ENCODE data around the gene ZNF615.
A peak's percentile ranks its signal among the peaks of the same experiment; 100 is the strongest.

ZNF615 gene

DNA sequence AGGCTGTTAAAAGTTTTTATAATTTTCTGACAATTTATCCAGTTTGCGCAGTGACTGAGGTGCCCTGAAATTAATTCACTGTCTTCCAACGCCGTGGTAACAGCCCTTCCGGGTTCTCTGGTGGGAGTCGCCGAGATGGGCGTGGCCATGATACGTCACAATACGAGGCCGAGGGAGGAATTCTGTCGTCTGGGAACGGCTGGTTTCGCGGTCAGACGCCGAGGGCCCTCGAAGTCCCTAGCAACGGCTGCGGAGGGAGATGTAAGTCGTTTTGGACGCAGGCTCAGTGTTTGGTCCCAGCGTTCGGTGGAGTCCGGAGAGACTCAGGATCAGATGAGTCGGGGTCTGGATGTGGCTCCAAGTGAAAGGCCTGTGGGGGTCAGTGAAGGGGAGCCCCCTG, 59.0 kb downstream of the ZNF615 start:
- no peak for DNase-seq (ENCODE audit: low spot score)
- Histone ChIP-seq H3K27ac (peak overlapping the region in 1 of 2 donors; percentile 31), H3K4me3 (peak overlapping the region; percentile 52)
- TF ChIP-seq, protein P1, sequence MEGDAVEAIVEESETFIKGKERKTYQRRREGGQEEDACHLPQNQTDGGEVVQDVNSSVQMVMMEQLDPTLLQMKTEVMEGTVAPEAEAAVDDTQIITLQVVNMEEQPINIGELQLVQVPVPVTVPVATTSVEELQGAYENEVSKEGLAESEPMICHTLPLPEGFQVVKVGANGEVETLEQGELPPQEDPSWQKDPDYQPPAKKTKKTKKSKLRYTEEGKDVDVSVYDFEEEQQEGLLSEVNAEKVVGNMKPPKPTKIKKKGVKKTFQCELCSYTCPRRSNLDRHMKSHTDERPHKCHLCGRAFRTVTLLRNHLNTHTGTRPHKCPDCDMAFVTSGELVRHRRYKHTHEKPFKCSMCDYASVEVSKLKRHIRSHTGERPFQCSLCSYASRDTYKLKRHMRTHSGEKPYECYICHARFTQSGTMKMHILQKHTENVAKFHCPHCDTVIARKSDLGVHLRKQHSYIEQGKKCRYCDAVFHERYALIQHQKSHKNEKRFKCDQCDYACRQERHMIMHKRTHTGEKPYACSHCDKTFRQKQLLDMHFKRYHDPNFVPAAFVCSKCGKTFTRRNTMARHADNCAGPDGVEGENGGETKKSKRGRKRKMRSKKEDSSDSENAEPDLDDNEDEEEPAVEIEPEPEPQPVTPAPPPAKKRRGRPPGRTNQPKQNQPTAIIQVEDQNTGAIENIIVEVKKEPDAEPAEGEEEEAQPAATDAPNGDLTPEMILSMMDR (IDR thresholded peaks at IDR 0.05): no peak

DNA sequence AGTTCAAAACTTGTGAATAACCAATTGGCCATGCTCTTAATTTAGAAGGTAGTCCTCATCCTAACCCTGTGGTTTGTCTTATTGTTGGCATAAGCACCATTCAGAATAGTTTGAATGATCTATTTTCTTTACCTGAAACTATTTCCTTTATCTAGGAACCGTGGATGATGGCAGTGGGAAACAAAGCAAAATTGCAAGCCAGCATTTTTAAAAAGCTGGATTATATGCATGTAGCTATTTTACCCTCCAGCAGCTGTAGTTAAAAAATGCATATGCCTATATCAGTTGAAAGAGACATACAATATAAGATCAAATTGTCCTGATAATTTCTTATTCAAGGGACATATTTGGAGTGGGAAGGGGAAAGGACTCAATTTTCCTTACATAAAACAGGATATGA, 61.4 kb downstream of the ZNF615 start:
- Histone ChIP-seq H3K4me3 (no peak overlapping the region), H3K27ac (no peak overlapping the region)
- TF ChIP-seq, protein P1 (IDR thresholded peaks at IDR 0.05): no peak
- no peak for DNase-seq (ENCODE audit: low spot score)

DNA sequence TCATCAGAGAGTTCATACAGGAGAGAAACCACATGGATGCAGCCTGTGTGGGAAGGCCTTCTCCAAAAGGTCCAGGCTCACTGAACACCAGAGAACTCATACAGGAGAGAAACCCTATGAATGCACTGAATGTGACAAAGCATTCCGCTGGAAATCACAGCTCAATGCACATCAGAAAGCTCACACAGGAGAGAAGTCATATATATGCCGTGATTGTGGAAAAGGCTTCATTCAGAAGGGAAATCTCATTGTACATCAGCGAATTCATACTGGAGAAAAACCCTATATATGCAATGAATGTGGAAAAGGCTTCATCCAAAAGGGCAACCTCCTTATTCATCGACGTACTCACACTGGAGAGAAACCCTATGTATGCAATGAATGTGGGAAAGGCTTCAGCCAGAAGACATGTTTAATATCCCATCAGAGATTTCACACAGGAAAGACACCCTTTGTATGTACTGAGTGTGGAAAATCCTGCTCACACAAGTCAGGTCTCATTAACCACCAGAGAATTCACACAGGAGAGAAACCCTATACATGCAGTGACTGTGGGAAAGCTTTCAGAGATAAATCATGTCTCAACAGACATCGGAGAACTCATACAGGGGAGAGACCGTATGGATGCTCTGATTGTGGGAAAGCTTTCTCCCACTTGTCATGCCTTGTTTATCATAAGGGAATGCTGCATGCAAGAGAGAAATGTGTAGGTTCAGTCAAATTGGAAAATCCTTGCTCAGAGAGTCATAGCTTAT, 63.0 kb downstream of the ZNF615 start:
- TF ChIP-seq, protein P1 (IDR thresholded peaks at IDR 0.05): no peak
- no peak for DNase-seq (ENCODE audit: low spot score)
- peak overlapping the region; percentile 47 for H3K4me3 ChIP-seq
- no peak overlapping the region for H3K27ac ChIP-seq

Data from coronary artery (tissue), 2 donors.